Measurements from ENCODE around the gene TAX1BP1. TPM values are rescaled to one million over a fixed set of nuclear protein-coding genes. Genes with fewer than 3 reads are reported as not detected.

Gene TAX1BP1
- total and polyA plus RNA-seq, 2 experiments from 2014 or later: 56.5 to 87.9 TPM

GRCh38 chr7:27871866-27872265 is 131.9 kb downstream of the TAX1BP1 start:
- H3F3A ChIP-seq (replicated peaks; ENCODE audit: low read depth): no peaks in the 10 kb centered on the region
- DNase-seq (ENCODE audit: low spot score): no peak
- no peak overlapping the region for H3K4me2 ChIP-seq

DNA sequence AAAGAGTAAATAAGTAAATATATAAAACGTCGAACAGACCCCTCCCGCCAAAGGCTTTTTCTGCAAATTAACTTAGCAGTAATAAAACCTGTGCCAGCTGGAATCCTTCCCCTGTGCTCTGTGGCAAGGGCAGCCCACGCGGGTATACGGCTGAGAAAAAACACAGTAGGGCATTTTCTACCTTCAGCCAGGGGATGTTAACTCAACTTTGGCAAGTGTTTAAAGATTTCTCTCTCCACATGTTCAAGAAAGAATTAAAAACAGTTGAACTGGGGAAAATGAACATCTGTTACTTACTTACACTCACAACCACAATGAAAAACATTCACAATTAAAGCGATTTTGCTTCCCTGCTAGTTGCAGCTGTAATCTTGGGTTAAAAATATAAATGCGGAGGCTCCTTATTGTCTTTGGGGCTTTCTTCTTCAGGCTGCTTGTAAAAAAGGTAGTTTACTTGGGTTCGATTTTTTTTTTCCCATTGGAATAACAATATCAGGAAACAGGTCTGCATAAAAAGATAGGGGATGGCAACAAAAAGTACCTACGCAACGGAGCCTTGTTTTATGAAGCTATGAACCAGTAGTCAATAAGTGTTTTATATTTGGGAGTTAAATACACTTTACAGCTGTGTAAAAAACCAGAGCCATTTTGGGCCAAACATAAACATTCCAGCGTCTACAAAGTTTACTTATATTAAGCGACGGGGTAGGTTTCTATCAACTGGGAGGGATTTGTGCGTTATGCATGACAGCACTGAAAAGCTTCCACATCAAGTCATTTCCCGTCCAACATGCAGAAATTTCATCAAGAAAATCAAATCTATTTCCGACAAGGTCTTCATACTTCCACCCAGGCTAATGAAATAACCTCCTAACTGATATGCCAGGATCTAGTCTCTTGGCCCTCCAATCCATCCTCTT is 132.7 kb downstream of the TAX1BP1 start:
- Histone ChIP-seq H3K4me3 (no peak overlapping the region), H3K79me2 (replicated peaks; ENCODE audit: insufficient read depth) (no peaks in the 10 kb centered on the region), H3F3A (replicated peaks; ENCODE audit: low read depth) (no peaks in the 10 kb centered on the region), H3K4me1 (ENCODE audit: insufficient read depth) (peaks cover 11% of the 10 kb centered on the region), H2AFZ (no peak overlapping the region), H3K4me2 (no peak overlapping the region; the same call in 1 of the 2 replicates), H3K27ac (ENCODE audit: low read depth) (no peak overlapping the region), H3K36me3 (ENCODE audit: insufficient read depth) (no peaks in the 10 kb centered on the region), H3K9me2 (ENCODE audit: insufficient read depth) (0 out of 2 replicates have a peak, but pooled peaks cover 7% of the 10 kb centered on the region), H3K27me3 (ENCODE audit: insufficient read depth) (no peaks in the 10 kb centered on the region), H4K20me1 (replicated peaks; ENCODE audit: insufficient read depth) (no peaks in the 10 kb centered on the region; the same call in 1 of the 2 replicates)
- Mint-ChIP-seq H3K27me3 (ENCODE audit: insufficient read depth, low read depth, poor library complexity) (peaks cover 9% of the 10 kb centered on the region), H3K9me3 (no peaks in the 10 kb centered on the region), H3K4me1 (peaks cover 30% of the 10 kb centered on the region), H3K4me3 (no peak overlapping the region), H3K27ac (no peak overlapping the region), H3K36me3 (ENCODE audit: low read depth) (no peaks in the 10 kb centered on the region)
- no peak for ATAC-seq
- no peak for DNase-seq (ENCODE audit: low spot score)
- no peak for TF ChIP-seq EZH2phosphoT487 (IDR thresholded peaks at IDR 0.05; ENCODE audit: unreplicated experiment)
- no peak for TF ChIP-seq JUNB (IDR thresholded peaks at IDR 0.05; ENCODE audit: unreplicated experiment)
- no peak for TF ChIP-seq EZH2 (IDR thresholded peaks at IDR 0.05; ENCODE audit: low read depth, unreplicated experiment)
- no peak for TF ChIP-seq ZNF114 (CRISPR knock-in tag; IDR thresholded peaks at IDR 0.05)

More at GRCh38 chr7:27871866-27872265, 131.9 kb downstream of the TAX1BP1 start:
- Histone ChIP-seq H3K79me2 (replicated peaks; ENCODE audit: insufficient read depth) (no peaks in the 10 kb centered on the region), H3K36me3 (ENCODE audit: insufficient read depth) (no peaks in the 10 kb centered on the region), H2AFZ (no peak overlapping the region), H3K4me3 (no peak overlapping the region), H3K4me1 (ENCODE audit: insufficient read depth) (peaks cover 11% of the 10 kb centered on the region), H3K27ac (ENCODE audit: low read depth) (no peak overlapping the region), H3K27me3 (ENCODE audit: insufficient read depth) (no peaks in the 10 kb centered on the region), H3K9me2 (ENCODE audit: insufficient read depth) (0 out of 2 replicates have a peak, but pooled peaks cover 7% of the 10 kb centered on the region), H4K20me1 (replicated peaks; ENCODE audit: insufficient read depth) (no peaks in the 10 kb centered on the region; the same call in 1 of the 2 replicates)
- TF ChIP-seq ZNF114 (CRISPR knock-in tag; IDR thresholded peaks at IDR 0.05): no peak
- Mint-ChIP-seq H3K36me3 (ENCODE audit: low read depth) (no peaks in the 10 kb centered on the region), H3K27ac (no peak overlapping the region), H3K4me3 (no peak overlapping the region), H3K9me3 (no peaks in the 10 kb centered on the region), H3K4me1 (peaks cover 30% of the 10 kb centered on the region), H3K27me3 (ENCODE audit: insufficient read depth, low read depth, poor library complexity) (peaks cover 9% of the 10 kb centered on the region)
- ATAC-seq: no peak

GRCh38 chr7:27873981-27874957 is 134.3 kb downstream of the TAX1BP1 start:
- Histone ChIP-seq H4K20me1 (replicated peaks; ENCODE audit: insufficient read depth) (no peaks in the 10 kb centered on the region; the same call in 1 of the 2 replicates), H3K4me1 (ENCODE audit: insufficient read depth) (peaks cover 3% of the 10 kb centered on the region), H3K4me3 (no peak overlapping the region), H3K27ac (ENCODE audit: low read depth) (no peak overlapping the region), H3K36me3 (ENCODE audit: insufficient read depth) (no peaks in the 10 kb centered on the region), H2AFZ (no peak overlapping the region), H3K27me3 (ENCODE audit: insufficient read depth) (no peaks in the 10 kb centered on the region), H3K9me2 (ENCODE audit: insufficient read depth) (0 out of 2 replicates have a peak, but pooled peaks cover 7% of the 10 kb centered on the region), H3K79me2 (replicated peaks; ENCODE audit: insufficient read depth) (no peaks in the 10 kb centered on the region), H3K4me2 (no peak overlapping the region), H3F3A (replicated peaks; ENCODE audit: low read depth) (no peaks in the 10 kb centered on the region)
- Mint-ChIP-seq H3K4me1 (peaks cover 18% of the 10 kb centered on the region), H3K4me3 (no peak overlapping the region), H3K36me3 (ENCODE audit: low read depth) (no peaks in the 10 kb centered on the region), H3K9me3 (no peaks in the 10 kb centered on the region), H3K27me3 (ENCODE audit: insufficient read depth, low read depth, poor library complexity) (peaks cover 7% of the 10 kb centered on the region), H3K27ac (no peak overlapping the region)
- ATAC-seq (no peak), DNase-seq (ENCODE audit: low spot score) (no peak)
- TF ChIP-seq CREB1 (CRISPR knock-in tag; IDR thresholded peaks at IDR 0.05; ENCODE audit: low read depth): no peak
- no peak for TF ChIP-seq ZNF462 (CRISPR knock-in tag; IDR thresholded peaks at IDR 0.05)
- TF ChIP-seq NANOG (IDR thresholded peaks at IDR 0.05; ENCODE audit: borderline replicate concordance): no peak
- no peak for TF ChIP-seq EZH2 (IDR thresholded peaks at IDR 0.05; ENCODE audit: low read depth, unreplicated experiment)
